GM19324 (cell line): Measurements from ENCODE around the gene DENND4A.
"Not testable (repeated sequence)": the region's sequence is repeated elsewhere in the genome, so short reads cannot be mapped to it uniquely, and the experiment has no call there.

Source experiments
- ATAC-seq: cut with Tn5 transposase; IDR thresholded peaks from one replicate; pipeline ENCODE4 v1.9.1; 2021; ENCODE audit warnings: mild to moderate bottlenecking, moderate library complexity; ENCODE audit not compliant: unreplicated experiment, low FRiP score

DENND4A gene

DNA sequence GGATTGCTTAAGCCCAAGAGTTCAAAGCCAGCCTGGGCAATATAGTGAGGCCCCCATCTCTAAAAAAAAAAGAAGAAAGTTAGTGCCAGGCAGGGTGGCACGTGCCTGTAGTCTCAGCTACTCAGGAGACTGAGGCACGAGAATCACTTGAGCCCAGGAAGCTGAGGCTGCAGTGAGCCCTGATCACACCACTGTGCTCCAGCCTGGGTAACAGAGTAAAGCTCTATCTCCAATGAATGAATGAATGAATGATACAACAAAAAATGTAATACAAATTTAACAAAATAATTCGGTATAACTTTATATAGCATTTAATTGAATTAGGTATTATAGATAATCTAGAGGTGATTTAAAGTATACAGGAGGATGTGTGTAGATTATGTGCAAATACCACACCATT, 29.7 kb downstream of the DENND4A start:
- no peak for ATAC-seq

DNA sequence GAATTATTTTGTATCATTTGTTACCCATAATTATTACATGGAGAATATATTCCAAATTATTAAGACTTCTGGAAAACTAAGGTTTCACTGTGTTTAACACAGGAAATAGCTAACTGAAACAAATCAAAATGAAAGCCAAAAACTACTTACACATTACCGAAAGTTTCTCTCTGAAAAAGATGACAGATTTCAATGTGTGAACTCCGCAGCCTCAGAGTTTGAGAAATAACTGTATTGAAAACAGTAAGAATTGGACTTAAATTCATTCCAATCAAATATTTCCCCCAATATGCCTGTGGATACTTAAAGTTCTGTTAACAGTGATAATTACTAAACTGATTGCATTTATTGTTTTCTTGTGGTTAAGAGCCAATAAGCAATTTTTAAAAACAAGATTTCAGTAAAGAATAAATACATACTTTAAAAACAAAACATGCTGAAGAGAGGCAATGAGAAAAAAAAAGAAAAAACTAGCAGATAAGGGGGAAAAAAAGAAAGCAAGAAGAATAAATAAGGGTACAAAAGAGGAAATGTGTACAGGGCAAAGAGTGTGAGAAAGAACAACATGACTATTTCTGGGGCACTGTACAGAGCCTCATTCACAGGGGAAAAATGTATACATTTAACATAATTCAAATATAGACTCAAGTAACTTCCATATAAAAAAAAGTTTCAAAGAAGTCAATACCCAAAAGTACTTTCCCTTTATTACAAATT, 30.7 kb downstream of the DENND4A start:
- no peak for ATAC-seq

DNA sequence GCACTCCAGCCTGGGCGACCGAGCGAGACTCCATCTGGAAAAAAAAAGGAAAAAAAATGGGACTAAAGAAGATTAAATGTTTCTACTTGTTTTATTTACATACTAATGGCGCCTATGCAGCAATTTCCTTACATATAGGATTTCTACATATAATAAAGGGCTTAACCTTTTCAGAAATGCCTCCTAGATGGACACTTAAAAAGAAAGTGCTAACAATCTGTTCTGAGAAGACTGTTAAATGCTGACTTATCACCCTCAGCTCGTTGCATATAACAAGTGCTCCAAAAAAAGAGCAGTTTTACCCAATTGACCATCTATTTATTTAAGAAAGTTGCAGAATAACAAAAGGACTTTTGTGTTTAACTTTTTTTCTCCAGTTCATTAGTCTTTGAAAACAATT, 32.7 kb downstream of the DENND4A start:
- ATAC-seq = no peak

GRCh38 chr15:65758242-65758641, 33.9 kb downstream of the DENND4A start:
- no peak for ATAC-seq

GRCh38 chr15:65757256-65757655, 34.8 kb downstream of the DENND4A start:
- no peak for ATAC-seq

DNA sequence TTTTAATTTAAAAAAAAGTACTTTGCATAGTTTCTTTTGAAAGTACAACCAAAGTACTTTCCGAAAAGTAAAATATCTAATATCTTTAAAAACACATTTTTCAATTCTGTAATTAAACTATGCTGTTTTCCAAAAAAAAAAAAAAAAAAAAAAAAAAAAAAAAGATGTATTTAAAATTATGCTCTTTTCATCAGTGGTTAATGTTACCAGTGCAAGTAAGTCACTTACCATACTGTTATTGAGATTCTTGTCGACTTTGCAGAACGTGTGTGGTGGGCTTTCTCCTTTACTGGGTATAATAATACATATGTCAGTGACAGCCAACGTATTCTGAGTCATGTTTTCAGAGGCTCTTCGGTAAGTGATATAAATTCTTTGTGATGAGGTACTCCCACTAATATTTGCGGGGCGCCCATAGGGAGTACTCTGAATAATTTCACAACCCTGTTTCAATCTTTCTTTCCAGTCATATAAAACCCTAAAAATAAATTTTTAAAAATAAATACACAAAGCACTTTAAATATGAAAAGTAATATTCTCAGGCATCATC, 39.9 kb downstream of the DENND4A start:
- no peak for ATAC-seq

DNA sequence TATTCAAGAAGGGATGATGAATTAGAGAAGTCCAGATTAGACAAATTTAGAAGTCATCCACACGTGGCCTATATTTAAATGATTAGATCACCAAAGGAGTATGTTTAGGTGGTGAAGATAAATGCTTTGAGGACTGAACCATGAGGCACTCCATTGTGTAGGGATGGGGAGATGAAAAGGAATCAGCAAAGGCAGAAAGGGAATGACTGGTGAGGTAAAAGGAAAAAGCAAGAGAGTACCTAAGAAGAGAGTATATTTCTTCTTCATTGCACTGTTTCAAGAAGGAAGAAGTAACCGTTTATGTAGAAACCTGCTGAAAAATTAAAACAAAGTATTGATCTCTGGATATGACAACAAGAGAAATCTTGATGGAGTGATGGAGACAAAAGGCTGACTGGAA, 40.7 kb downstream of the DENND4A start:
- ATAC-seq = no peak

- ATAC-seq = no peak
Measured at GRCh38 chr15:65747265-65747664, 44.8 kb downstream of the DENND4A start.

GRCh38 chr15:65743637-65744252, 48.3 kb downstream of the DENND4A start:
- ATAC-seq = no peak

DNA sequence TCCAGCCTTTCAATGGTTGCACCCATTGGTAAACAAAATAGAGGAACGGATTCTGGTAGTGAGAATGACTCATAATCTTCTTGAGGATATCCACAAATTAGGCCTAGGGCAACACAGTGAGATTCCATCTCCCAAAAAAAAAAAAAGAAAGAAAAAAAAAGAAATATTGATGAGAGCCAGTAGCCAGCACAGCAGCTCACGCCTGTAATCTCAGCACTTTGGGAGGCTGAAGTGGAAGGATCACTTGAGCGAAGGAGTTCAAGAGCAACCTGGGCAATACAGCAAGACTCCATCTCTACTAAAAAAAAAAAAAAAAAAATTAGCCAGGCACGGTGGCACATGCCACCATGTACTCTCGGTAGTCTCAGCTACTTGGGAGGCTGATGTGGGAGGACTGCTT, 51.9 kb downstream of the DENND4A start:
- ATAC-seq = no peak

- ATAC-seq = no peak
Measured at GRCh38 chr15:65738649-65739048, 53.4 kb downstream of the DENND4A start.

GRCh38 chr15:65733599-65733998, 58.5 kb downstream of the DENND4A start:
- ATAC-seq = not testable (repeated sequence)

- no peak for ATAC-seq
Measured at GRCh38 chr15:65732698-65733097, 59.4 kb downstream of the DENND4A start.

DNA sequence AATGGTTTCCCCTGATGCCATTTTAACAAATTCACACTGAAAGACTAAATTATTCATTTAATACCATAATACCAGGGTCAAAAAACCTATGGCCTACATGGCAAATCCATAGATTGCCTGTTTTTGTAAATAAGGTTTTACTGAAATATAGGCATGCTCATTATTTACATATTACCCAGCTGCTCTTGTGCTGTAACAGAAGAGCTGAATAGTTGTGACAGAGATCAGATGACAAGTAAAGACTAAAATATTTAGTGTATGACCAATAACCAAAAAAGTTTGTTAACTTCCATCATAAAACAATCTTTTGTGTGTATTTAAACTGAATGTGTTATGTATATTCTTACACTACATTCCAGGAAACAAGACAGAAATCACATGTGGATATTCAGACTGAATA, 60.2 kb downstream of the DENND4A start:
- no peak for ATAC-seq

DNA sequence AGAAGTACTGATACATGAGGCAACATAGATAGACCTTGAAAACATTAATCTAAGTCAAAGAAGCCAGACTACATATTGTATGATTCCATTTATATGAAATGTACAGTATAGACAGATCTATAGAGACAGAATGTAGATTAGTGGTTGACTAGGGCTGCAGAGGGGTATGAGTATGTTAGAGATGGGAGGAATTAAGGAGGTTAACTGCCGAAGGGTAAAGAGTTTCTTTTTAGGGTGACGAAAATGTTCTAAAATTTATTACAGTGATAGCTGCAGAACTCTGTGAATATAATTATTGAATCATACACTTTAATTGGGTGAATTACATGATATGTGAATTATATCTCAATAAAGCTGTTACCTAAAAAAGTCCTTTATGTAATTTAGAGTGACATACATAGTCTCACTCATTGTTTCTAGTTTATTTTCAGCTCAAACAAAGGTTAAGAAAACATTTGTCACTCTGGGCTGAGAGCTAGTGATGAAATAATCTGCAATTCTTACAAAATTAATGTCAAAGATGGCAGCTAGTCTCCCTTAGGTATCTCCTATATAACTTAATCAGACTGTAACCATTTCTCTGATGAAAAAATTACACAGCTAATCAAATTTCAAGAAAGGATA, 61.4 kb downstream of the DENND4A start:
- ATAC-seq = no peak

DNA sequence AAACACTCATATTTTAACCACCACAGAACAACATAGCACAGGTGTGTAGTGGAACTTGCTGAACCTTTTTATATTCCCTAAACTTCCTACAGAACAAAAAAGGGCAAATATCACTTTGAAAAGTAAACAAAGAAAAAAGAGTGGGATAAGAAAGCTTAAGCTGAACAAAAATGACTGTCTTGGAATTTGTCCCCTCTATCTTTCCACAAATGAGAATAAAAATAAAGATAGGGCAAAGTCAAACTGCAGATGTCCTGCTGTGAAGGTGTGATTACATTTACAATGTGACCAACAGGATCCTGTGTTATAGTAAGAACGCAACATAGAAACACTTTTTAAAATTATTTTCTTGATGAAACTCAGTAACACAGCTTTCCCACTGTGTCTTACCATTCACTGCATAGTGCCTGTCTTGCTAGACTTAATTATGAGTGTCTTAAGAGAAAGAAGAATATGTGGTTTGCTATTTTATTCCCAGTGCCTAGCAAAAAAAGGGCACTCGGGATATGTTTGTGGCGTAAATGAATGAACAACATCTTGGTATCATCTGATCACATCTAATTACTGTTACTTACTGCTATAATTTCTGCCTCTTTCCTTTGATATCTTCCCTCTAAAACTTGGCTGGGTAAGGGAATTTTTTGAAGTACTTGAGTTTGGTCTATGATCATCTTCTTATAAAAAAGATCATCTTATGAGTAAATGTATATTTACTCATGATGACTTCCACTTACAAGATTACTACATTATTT, 67.5 kb downstream of the DENND4A start:
- ATAC-seq = no peak

DNA sequence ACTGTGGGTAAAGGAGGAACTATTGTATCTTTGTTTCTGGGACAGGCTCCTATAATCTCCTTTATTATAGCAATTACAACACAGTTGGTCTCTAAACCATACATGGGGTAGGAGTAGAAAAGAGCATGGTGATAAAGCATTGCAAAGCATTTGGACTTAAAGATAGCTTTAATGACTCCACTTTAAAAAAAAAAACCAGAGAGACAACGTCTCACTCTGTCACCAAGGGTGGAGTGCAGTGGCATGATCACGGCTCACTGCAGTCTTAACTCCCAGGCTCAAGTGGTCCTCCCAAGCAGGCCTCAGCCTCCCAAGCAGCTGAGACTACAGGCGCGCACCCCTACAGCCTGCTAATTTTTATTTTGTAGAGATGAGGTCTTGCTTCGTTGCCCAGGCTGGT, 68.2 kb downstream of the DENND4A start:
- ATAC-seq = no peak

DNA sequence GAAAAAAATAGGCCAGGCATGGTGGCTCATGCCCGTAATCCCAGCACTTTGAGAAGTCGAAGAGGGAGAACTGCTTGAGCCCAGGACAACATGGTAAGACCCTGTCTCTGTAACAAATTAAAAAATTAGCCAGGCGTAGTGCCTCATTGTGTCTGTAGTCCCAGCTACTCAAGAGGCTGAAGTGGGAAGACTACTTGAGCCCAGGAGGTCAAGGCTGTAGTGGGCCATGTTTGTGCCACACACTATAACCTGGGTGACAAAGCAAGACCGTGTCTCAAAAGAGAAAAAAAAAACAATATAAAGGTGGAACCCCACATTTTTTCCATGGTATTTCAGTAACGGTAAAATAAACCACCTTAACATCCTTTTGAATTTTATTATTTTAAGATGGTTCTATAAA, 69.9 kb downstream of the DENND4A start:
- no peak for ATAC-seq

DNA sequence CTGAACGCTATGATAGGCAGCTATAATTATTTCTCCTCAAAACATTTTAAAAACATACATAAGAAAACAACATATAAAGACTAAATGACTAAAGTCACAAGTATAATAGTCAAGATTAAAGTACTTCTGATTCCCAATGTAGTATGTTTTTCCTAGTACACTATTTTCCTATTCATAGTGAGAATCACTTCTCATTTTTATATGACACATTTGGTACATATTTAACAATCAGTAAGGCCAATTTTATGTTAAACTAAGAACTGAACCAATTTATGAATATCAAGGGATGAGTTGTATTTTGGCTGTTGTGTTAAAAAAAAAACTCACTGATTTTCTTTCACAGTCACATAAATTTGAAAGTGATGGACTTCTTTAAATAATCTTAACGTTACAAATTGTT, 79.7 kb downstream of the DENND4A start:
- no peak for ATAC-seq

DNA sequence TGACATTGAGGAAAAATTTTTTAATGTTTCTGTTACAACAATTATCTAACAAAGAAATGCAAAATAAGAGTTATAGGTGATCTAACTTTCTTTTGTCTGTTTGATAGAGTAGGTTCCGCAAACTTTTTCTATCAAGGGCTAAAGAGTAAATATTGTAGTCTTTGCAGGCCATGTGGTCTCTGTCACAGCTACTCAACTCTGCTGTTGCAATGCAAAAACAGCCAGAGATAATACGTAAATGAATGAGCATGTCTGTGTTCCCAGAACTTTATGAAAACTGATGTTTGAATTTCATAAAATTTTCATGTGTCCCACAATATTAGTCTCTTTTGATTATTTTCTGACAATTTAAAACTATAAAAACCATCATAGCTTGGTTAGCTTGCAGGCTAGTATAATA, 97.0 kb downstream of the DENND4A start:
- ATAC-seq = no peak

- ATAC-seq = no peak
Measured at GRCh38 chr15:65690778-65691177, 101.3 kb downstream of the DENND4A start.
